ENCODE results near the gene LCP2.

DNA sequence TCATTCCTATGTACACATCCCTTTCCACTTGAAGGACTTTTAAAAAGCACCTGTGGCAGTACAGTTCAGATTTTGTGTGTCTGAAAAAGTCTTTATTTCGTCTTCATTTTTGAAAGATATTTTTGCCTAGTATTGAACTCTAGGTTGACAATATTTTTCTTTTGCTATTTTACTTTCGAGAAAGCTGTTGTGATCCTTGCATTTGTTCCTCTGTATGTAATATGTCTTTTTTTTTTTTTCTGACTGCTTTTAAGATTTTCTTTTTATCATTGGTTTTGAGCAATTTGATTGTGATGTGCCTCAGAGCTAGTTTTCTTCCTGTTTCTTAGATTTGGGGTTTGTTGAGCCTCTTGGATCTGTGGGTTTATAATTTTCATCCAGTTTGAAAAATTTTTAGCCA, 13.3 kb downstream of the LCP2 start:
- TF ChIP-seq, protein P1, sequence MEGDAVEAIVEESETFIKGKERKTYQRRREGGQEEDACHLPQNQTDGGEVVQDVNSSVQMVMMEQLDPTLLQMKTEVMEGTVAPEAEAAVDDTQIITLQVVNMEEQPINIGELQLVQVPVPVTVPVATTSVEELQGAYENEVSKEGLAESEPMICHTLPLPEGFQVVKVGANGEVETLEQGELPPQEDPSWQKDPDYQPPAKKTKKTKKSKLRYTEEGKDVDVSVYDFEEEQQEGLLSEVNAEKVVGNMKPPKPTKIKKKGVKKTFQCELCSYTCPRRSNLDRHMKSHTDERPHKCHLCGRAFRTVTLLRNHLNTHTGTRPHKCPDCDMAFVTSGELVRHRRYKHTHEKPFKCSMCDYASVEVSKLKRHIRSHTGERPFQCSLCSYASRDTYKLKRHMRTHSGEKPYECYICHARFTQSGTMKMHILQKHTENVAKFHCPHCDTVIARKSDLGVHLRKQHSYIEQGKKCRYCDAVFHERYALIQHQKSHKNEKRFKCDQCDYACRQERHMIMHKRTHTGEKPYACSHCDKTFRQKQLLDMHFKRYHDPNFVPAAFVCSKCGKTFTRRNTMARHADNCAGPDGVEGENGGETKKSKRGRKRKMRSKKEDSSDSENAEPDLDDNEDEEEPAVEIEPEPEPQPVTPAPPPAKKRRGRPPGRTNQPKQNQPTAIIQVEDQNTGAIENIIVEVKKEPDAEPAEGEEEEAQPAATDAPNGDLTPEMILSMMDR (IDR thresholded peaks at IDR 0.05; ENCODE audit: poor library complexity) = no peak
- TF ChIP-seq EZH2 (IDR thresholded peaks at IDR 0.05; ENCODE audit: borderline replicate concordance) = no peak

All from hepatocyte (in vitro differentiated cells).